ACC112 (cell line): ENCODE results near the gene HSD17B3.

ENCODE experiments used
- H2AFZ ChIP-seq: fragments of 200-600 bp; sonication (generic); one replicate; pipeline ENCODE4 v1.6.0; 2017; ENCODE audit warnings: antibody characterized with exemption, low read length; ENCODE audit not compliant: unreplicated experiment
- H3K27ac ChIP-seq: fragments of 200-600 bp; sonication (generic); 2 replicates; pipeline ENCODE4 v1.5.1; 2014; ENCODE audit warnings: low read depth, mild to moderate bottlenecking, antibody characterized with exemption, low read length, moderate library complexity
- H3K27me3 ChIP-seq: fragments of 200-600 bp; sonication (generic); 2 replicates; pipeline ENCODE4 v1.6.1; 2014; ENCODE audit warnings: mild to moderate bottlenecking, antibody characterized with exemption, low read length, moderate library complexity, mixed read lengths; ENCODE audit not compliant: insufficient read depth
- H3K36me3 ChIP-seq: fragments of 200-600 bp; sonication (generic); 2 replicates; pipeline ENCODE4 v1.6.1; 2016; ENCODE audit warnings: mild to moderate bottlenecking, antibody characterized with exemption, low read length, moderate library complexity, mixed read lengths; ENCODE audit not compliant: insufficient read depth
- H3K4me1 ChIP-seq: fragments of 200-600 bp; sonication (generic); one replicate; pipeline ENCODE4 v1.6.1; 2016; ENCODE audit warnings: low read length, mixed read lengths; ENCODE audit not compliant: insufficient read depth, unreplicated experiment, control insufficient read depth
- H3K4me3 ChIP-seq: fragments of 200-600 bp; sonication (generic); 2 replicates; pipeline ENCODE4 v1.5.1; 2014; ENCODE audit warnings: mild to moderate bottlenecking, low read depth, low read length
- H3K79me2 ChIP-seq: fragments of 200-600 bp; sonication (generic); one replicate; pipeline ENCODE4 v1.6.0; 2016; ENCODE audit warnings: low read length; ENCODE audit not compliant: control insufficient read depth, unreplicated experiment, insufficient read depth

HSD17B3 gene

DNA sequence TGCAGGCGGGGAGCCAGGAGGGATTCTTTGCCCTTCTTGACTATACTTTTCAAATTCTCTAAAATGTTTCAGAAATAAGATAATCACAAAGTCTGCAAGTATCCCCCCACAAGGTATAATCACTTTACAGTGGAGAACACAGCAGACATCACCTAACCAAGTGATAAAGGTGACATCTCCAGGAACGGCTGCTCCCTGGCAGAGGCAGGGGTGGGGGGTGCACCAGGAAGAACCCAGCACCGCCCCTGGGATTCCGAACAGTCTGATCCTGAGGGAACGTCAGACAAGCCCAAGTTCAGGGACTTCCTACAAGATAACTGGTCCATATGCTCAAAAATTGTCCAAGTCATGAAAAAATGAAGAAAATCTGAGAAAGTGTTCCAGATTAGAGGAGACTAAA is 85.4 kb downstream of the HSD17B3 start:
- Histone ChIP-seq H3K79me2 (no peaks in the 10 kb centered on the region), H3K27ac (no peak overlapping the region), H3K36me3 (no peaks in the 10 kb centered on the region), H3K4me1 (peaks cover 3% of the 10 kb centered on the region), H2AFZ (no peak overlapping the region), H3K4me3 (no peak overlapping the region), H3K27me3 (peaks cover 19% of the 10 kb centered on the region; the same call in 1 of the 2 replicates)

DNA sequence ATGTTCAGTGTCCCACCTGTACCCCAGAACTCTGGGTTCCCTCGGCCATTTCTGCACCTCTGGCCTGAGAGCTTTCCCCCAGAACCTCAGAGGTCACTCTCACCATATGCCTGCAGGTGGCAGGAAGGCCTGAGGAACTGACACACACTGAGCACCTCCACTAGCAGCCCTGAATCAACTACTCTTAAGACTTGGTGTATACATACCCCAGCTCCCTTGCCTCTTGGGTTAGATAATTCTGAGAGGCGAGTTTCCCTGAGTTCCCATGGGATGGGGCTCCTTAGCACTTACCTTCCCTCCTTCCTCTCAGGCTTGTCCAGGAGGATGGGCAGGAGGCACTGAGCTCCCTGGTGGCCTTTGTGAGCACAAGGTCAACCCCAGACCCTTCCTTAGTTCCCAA is 86.1 kb downstream of the HSD17B3 start:
- Histone ChIP-seq H3K79me2 (no peaks in the 10 kb centered on the region), H3K4me3 (no peak overlapping the region), H3K4me1 (peaks cover 3% of the 10 kb centered on the region), H3K27me3 (peaks cover 19% of the 10 kb centered on the region; the same call in 1 of the 2 replicates), H3K36me3 (no peaks in the 10 kb centered on the region), H2AFZ (no peak overlapping the region), H3K27ac (no peak overlapping the region)

DNA sequence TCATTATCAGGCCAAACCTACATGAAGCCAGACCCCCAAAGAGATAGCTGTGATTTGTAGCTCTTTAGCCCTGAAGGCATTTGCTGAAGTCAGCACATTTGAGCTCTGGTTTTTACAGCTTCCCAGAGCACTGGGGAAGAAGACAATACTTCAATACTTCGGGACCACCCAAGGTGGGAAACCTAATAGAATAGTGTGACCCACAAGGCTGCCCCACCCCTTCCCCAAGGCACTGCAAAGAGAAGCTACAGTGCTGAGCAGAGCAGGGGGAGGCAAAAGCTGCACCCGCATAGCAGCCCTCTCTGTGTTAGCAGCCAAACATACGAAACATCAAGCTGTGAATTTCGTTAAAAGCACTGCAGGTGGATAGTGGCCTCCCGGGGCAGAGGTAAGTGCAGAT is 87.3 kb downstream of the HSD17B3 start:
- H3K4me3 ChIP-seq, result no peak overlapping the region

DNA sequence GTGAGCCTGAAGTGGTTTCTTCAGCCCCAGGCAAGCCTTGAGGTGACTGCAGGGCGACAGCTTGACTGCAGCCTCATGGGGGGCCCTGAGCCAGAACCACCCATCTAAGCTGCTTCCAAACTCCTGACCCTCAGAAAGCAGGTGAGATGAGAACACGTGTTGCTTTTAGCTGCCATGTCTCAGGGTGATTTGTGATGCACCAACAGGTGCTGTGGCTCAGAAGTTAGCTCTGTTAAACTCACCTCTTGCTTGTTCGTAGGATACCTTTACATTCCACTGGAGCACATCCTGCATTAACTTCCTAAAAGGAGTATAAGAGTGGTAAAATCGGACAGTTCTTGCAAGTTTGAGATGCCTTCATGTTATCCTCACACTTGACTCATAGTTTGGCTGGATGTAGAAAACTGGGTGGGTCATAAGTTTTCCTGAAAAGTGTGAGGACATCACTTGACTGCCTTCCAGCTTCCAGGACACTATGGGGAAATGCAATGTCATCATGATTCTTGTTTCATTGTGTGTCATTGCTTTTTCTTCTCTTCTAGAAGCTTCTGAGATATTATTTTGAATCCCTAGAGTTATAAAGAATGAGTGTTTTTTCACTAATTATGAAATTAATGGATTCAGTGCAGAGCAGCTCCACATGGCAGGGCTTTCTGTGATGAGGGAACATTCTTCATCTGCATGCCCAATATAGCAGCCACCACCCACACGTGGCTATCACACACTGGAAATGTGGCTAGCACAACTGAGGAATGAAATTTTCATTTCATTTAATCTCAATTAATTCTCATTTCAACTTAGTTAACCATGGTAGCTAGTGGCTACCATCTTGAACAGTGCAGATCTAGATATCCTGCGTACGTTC is 92.3 kb downstream of the HSD17B3 start:
- peak overlapping the region; percentile 52 for H3K27ac ChIP-seq
- no peaks in the 10 kb centered on the region for H3K36me3 ChIP-seq
- no peak overlapping the region for H3K4me3 ChIP-seq
- peaks cover 12% of the 10 kb centered on the region for H3K4me1 ChIP-seq
- peaks cover 6% of the 10 kb centered on the region; the same call in 1 of the 2 replicates for H3K27me3 ChIP-seq
- H3K79me2 ChIP-seq, result no peaks in the 10 kb centered on the region
- peak overlapping the region; percentile 8 for H2AFZ ChIP-seq

More for the DNA sequence above, 87.3 kb downstream of the HSD17B3 start:
- Histone ChIP-seq H3K79me2 (no peaks in the 10 kb centered on the region), H3K4me1 (peaks cover 9% of the 10 kb centered on the region), H3K36me3 (no peaks in the 10 kb centered on the region), H3K27me3 (peaks cover 19% of the 10 kb centered on the region; the same call in 1 of the 2 replicates), H2AFZ (no peak overlapping the region), H3K27ac (no peak overlapping the region)

DNA sequence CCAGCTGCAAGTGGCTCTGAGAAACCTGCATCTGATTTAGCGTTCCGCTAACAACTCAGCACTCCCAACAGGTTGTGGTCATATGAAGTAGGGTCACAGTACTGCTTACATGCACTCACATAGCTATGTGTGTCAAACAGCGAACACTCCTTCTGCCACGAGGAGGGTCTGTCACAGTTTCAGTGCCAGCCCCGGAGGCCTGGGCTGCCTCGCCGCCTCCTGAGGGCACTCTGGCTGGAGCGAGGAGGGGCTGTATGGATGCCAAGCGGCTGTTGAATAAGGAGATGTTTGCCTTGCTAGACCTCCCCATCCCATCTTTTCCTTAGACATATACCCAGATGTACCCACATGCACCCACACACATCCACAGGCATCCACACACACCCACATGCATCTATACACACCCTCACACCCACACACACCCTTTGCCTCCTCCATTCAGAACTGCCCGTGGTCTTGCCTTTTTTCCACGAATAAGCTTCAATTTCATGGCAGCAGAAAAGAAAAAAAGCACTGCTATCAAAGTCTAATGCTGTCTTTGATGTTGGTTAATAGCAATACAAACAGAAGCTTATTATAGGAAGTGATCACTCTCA is 95.7 kb downstream of the HSD17B3 start:
- no peak overlapping the region for H3K27ac ChIP-seq
- H3K27me3 ChIP-seq, result peaks cover 11% of the 10 kb centered on the region
- H3K36me3 ChIP-seq, result no peaks in the 10 kb centered on the region
- no peak overlapping the region for H2AFZ ChIP-seq
- H3K4me3 ChIP-seq, result no peak overlapping the region
- H3K4me1 ChIP-seq, result peaks cover 12% of the 10 kb centered on the region
- no peaks in the 10 kb centered on the region for H3K79me2 ChIP-seq

DNA sequence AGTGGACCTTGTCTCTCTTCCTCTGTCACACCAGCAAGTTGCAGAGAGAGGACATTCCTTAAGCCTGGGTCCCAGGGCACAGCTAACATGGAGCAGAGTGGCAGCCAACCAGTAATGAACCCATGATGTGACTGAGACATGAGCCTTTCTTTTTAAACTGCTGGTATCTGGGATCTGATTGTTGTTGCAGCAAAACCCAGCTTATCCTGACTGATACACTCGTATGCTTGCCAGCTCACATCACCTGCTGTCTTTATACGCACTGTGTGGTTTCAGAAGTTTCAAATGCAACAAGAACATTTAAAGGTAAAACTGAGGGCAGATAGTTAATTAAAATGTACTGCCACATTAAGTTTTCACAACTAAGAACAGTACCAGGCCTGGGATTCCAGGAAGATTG is 97.1 kb downstream of the HSD17B3 start:
- no peaks in the 10 kb centered on the region for H3K79me2 ChIP-seq
- no peak overlapping the region for H3K4me3 ChIP-seq
- H3K4me1 ChIP-seq, result peaks cover 7% of the 10 kb centered on the region
- H3K36me3 ChIP-seq, result no peaks in the 10 kb centered on the region
- H3K27ac ChIP-seq, result no peak overlapping the region
- peaks cover 11% of the 10 kb centered on the region for H3K27me3 ChIP-seq
- no peak overlapping the region for H2AFZ ChIP-seq

DNA sequence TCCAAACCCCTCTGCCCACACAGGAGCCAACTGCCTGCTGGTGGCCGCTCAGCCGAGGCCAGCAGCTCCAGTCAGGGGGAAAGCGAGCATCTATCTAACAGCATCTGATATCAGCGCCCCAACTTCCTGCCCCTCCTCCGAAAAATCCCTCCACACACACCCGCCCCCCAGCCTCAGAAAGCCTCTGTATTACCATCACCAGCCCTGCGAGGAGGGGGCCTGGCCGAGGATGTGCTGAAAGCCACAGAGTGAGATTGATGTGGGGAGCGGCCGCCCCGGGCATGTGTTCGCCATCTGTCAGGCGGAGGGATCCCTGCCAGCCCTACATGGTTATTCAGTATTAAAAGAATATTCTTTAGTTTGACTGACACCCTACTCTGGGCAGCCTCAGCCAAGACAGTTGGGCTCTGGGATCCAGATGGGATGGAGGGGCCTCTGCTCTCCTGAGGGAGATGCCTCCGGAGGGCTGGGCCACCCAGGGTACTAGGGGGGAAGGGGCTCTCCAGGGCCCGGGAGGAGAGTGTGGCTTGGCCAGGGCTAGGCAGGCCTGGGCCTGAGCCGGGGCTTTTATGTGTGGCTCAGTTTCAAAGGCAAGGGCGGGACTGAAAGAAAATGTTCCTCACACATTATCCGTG is 98.0 kb downstream of the HSD17B3 start:
- Histone ChIP-seq H3K27ac (no peak overlapping the region), H3K4me1 (peaks cover under 1% of the 10 kb centered on the region)

DNA sequence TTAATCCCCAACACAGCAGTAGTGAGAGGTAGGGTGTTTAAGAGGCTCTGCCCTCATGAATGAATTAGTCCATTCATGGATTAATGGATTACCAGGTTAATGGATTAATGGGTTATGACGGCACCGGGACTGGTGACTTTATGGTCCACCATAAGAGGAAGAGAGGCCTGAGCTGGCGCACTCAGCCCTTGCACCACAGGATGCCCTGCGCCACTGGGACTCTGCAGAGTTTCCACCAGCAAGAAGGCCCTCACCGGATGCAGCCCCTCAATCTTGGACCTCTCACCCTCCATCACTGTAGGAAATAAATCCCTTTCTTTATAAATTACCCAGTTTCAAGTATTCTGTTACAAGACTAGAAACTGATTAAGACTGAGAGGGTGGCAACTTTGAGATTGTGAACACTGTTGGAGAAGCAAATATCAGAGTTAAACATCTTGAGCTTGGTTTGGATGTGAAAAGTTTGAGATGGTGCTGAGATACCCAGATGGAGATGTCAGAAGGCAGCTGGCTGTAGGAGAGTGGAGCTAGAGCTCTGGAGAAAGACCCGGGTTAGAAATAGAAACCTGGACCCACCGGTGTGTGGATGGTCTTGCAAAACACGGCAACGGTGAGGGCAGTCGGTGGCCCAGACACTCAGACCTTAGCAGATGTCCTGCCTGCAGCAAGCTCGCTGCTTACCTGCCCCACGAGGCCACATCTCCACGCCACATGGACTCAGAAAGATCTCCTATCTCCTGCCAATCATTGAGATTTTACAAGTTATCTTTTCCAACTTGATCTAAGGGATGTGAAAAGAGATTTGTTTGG is 98.8 kb downstream of the HSD17B3 start:
- Histone ChIP-seq H3K27ac (no peak overlapping the region), H3K27me3 (peaks cover 17% of the 10 kb centered on the region), H3K4me1 (no peaks in the 10 kb centered on the region), H2AFZ (no peak overlapping the region), H3K36me3 (no peaks in the 10 kb centered on the region), H3K4me3 (no peak overlapping the region), H3K79me2 (no peaks in the 10 kb centered on the region)

More for the DNA sequence above, 98.0 kb downstream of the HSD17B3 start:
- H3K27me3 ChIP-seq, result peaks cover 14% of the 10 kb centered on the region
- no peak overlapping the region for H3K4me3 ChIP-seq
- H3K36me3 ChIP-seq, result no peaks in the 10 kb centered on the region
- no peaks in the 10 kb centered on the region for H3K79me2 ChIP-seq
- no peak overlapping the region for H2AFZ ChIP-seq

DNA sequence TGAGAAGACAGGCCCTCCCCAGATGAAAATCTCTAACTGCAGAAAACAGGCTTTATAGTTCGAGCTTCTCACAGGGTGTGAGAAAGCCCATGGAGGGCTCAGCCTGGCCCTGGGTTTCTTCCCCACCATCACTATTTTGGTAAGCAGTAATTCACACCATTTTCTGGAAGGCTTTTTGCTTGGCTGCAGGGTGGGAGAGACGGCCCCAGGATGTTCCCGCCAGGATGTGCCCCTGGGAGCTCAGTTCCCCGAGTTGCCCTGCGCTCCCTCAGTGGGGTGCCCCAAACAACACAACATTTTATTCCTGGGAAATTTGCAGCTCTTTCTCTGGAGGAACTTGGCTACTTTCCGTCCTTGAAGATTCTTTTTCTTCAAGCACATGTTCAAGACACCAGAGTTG is 100.8 kb downstream of the HSD17B3 start:
- no peak overlapping the region for H2AFZ ChIP-seq
- H3K36me3 ChIP-seq, result no peaks in the 10 kb centered on the region
- H3K27me3 ChIP-seq, result peaks cover 29% of the 10 kb centered on the region
- no peak overlapping the region for H3K27ac ChIP-seq
- H3K79me2 ChIP-seq, result no peaks in the 10 kb centered on the region
- no peak overlapping the region for H3K4me3 ChIP-seq
- H3K4me1 ChIP-seq, result no peaks in the 10 kb centered on the region

DNA sequence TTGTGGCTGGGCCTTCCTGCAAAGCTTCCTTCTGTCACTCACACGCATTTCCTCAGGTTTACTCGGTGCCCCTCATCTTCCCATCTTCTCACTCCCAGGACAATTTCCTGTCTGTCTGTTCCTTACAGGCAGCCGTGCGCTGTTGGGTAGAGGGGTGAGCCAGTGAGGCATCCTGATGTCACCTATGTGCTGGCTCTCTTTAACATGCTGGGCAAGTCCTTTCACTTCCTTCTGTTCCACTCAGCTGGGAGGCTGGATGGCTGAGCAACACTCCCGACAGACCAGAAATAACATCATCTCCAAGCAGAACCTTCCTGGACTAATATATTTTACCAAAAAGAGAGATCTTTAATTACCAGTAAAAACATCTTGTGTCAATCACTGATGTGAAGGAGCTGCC is 103.0 kb downstream of the HSD17B3 start:
- Histone ChIP-seq H3K27me3 (peaks cover 40% of the 10 kb centered on the region), H3K36me3 (no peaks in the 10 kb centered on the region), H3K4me1 (no peaks in the 10 kb centered on the region), H3K4me3 (no peak overlapping the region), H2AFZ (no peak overlapping the region), H3K79me2 (no peaks in the 10 kb centered on the region), H3K27ac (no peak overlapping the region)
